Measurements from ENCODE around the gene PASK.

The PASK gene

DNA sequence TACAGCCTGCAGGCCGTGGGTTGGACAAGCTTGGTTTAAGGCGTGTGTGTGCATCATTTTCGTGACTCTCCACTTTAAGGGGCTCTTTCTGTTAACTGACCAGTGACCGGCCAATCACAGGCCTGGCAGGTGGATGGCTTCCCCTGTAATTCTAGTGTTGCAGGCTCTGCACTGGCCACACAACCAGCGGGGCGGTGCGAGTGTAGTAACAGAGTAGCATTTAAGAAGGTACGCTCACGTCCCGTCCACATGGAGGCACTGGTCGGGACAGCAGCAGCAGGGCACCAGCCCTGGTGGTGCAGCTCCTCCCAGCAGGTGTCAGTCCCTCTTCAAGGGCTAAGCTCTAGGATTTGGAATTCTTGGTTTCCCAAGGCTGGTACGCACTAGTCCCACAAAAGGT is 31.2 kb upstream of the PASK start:
- DNase-seq (ENCODE audit: low read depth, low spot score), result no peak

DNA sequence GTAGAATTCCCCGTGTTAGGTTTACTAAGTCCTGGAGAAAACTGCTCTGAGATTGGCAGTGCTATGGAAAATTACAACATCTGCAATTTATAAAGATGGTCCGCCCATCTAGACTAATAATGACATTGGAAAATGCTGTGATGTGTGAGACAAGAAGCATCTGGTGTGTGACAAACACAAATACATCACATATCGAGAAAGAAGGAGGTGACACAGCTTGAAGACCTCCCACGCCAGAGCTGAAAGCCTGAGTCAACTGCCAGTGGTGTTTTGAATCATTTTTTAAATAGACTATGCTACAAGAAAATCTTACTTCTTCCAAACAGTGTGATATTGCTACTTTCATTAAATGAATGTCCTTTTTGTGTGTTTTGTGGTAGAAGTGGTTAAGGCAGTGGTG is 30.6 kb upstream of the PASK start:
- no peak for DNase-seq (ENCODE audit: low read depth, low spot score)

DNA sequence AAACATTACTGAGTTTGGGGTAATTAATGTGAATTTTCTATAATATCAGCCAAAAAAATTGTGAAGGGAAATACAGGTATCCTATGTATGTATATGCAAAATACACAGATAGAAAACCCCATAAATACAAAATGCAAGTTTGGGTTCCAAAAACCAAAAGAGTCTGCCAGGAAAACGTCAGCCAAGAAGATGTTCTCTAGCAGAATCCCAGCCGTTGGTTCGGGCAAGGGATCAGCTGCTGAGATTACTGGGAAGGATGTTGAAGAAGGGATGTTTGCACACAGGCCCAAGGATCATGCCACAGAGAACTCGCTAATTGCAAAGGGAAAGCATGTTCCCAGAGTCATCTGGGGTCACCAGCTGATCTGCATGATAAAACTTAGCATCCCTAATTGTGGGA is 29.7 kb upstream of the PASK start:
- no peak for DNase-seq (ENCODE audit: low read depth, low spot score)

- no peak for DNase-seq (ENCODE audit: low read depth, low spot score)
These were observed 28.5 kb upstream of the PASK start for GRCh38 chr2:241177526-241178334.

GRCh38 chr2:241173557-241173956 is 24.3 kb upstream of the PASK start:
- DNase-seq (ENCODE audit: low read depth, low spot score), result no peak

- DNase-seq (ENCODE audit: low read depth, low spot score), result no peak
These were observed 19.1 kb upstream of the PASK start for GRCh38 chr2:241168366-241168765.

- no peak for DNase-seq (ENCODE audit: low read depth, low spot score)
These were observed 14.4 kb upstream of the PASK start for GRCh38 chr2:241163601-241164118.

DNA sequence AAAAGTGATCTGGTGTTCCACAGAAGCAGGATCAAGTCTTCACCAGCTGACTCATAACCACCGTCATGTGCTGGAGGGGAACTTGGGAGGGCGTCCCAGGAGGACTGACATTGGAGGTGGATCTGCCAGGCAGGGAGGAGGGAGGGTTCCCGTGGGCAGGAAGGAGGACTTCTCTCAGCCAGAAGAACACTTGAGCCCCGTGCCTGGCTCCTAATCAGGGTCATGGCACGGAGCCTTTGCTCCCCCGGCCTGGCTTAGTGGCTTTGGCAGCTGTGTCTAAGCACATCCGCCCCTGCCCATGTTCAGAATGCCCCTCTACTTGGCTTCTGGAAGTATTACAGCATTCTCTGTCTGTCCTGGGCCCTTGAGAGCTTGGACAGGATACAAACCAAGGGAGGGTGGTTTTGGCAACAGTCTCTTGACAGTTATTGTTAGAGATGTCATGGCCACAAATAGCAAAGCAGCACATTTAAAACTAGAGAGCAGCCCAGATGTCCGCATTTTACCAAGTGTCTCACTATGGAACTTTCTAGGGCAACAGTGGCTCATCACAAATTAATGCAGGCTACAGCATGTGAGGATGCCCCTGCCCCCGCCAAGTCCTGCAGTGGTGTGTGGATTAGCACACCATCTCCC is 12.5 kb upstream of the PASK start:
- DNase-seq (ENCODE audit: low read depth, low spot score), result no peak

- DNase-seq (ENCODE audit: low read depth, low spot score), result no peak
These were observed 11.0 kb upstream of the PASK start for GRCh38 chr2:241160318-241160717.

DNA sequence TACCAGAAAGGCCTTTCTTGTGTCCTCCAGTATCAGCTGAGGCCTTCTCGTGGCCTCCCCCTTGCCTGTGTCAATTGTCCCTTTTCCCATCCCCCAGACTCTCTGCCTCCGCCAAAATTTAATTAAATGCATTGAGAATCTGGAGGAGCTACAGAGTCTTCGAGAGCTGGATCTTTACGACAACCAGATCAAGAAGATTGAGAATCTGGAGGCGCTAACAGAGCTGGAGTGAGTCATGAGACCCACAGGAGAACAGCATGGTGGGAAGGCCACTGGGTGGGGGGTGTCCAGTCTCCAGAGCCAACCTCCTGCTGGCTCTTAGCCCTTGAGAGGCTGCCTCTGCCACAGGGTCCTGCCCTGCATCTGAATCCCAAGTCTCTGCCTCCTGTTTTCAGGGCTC is 9.8 kb upstream of the PASK start:
- DNase-seq (ENCODE audit: low read depth, low spot score), result no peak

DNA sequence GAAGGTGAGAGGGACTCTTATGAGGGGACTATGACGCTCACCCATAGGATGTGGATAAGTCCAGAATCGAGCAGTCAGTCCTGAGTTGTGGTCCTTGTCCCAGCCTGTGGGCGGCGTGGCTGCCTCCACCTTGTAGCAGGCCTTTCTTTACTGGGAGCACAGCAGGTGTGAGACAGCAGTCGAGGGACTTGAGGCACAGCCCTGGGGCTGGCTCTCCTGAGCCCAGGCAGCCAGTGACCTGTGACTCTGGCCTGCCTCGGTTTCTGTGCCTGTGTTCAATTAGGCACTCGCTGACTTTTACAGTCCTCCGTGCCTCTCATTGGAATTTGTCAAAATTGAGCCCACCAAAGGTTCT is 9.3 kb upstream of the PASK start:
- DNase-seq (ENCODE audit: low read depth, low spot score), result no peak

DNA sequence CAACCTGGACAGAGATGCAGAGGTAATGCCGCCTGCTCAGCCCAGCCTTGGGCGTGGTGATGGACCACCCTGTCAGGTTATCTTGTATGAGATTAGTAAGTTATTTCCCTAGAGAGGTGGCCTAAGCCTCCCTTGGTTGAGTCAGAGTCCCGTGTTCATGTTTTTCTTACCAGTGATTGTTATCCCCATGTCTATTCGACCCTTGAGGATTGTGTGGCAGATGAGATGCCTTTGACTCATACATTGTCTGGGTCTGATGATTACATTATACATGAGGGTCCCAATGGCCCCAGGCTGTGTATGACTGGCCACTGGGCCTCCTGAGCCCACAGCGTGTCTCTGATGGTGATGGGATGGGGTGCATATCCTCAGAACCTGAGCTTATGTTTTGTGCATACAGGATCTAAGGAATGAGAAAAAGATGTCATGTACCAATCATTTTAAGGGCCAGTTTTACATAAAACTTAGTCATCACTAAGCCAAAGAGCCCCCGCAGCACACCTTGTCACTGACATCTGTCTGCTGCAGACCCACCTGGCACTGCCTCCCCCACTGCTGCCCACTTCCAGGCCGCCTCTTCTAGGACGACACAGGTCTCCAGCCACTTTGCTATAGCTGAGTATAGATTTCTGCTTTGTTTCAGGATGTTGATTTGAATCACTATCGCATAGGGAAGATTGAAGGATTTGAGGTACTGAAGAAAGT is 8.7 kb upstream of the PASK start:
- no peak for DNase-seq (ENCODE audit: low read depth, low spot score)

DNA sequence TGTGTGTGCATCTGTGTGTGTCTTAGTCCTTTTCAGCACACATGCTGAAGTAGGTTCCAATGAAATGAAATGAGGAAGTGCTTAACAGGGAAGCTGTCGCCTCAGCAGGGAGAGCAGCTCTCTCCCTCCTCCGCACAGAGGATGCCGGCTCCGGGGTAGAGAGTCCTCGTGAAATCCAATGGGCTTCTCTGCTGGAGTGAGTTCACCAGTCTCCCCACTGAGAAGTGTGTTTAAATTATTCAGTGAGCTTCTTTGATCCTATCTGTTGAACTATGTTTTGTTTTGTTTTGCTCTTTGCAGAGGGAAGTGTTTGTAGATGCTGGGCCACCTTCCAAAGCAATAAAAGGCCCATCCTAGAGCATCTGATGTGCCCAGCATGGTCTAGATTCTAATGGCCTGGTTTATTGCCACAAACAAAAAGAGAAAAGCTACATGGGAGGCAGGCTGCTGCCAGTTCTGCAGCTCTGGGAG is 7.7 kb upstream of the PASK start:
- no peak for DNase-seq (ENCODE audit: low read depth, low spot score)

DNA sequence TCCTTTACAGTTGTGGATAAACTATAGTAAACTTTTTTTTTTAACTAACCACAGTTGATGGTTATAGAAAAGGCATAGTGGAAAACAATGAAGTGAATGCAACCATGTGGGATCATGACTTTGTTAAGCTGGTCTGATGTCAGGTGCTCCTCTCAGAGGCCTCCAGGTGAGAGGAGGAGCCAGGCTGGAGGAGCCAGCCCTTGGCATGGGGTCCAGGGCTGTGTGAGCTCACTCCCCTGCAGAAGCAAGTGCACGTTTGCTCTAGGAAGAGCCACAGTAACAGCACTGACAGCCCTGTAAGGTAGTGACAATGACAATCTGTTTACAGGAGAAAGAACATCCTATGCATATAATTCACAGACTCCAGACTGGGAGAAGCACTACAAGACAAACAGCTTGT is 6.7 kb upstream of the PASK start:
- DNase-seq (ENCODE audit: low read depth, low spot score), result no peak

DNA sequence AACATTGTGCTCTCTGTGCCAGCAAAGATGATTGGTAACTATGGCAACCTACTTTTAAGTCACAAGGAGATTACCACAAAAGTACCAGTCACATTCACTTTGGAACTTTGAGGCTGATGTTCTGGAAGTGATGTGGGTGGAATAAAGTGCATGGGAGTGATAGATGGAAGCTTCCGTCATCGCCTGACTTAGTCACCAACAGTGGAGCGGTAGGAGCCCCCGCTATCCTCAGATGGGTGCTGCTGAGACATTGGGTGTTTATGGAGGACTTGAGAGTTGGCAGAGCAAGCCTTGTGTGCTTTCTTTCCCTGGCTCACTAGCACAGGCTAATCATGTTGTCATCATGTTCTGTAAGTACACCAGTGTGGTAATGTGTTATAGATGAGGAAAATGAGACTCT is 5.6 kb upstream of the PASK start:
- DNase-seq (ENCODE audit: low read depth, low spot score), result no peak

- no peak for DNase-seq (ENCODE audit: low read depth, low spot score)
These were observed 4.3 kb upstream of the PASK start for GRCh38 chr2:241153616-241154015.

- no peak for DNase-seq (ENCODE audit: low read depth, low spot score)
These were observed 2.8 kb upstream of the PASK start for GRCh38 chr2:241151934-241152660.

GRCh38 chr2:241150660-241151530 is 1.6 kb upstream of the PASK start:
- no peak for DNase-seq (ENCODE audit: low read depth, low spot score)

DNA sequence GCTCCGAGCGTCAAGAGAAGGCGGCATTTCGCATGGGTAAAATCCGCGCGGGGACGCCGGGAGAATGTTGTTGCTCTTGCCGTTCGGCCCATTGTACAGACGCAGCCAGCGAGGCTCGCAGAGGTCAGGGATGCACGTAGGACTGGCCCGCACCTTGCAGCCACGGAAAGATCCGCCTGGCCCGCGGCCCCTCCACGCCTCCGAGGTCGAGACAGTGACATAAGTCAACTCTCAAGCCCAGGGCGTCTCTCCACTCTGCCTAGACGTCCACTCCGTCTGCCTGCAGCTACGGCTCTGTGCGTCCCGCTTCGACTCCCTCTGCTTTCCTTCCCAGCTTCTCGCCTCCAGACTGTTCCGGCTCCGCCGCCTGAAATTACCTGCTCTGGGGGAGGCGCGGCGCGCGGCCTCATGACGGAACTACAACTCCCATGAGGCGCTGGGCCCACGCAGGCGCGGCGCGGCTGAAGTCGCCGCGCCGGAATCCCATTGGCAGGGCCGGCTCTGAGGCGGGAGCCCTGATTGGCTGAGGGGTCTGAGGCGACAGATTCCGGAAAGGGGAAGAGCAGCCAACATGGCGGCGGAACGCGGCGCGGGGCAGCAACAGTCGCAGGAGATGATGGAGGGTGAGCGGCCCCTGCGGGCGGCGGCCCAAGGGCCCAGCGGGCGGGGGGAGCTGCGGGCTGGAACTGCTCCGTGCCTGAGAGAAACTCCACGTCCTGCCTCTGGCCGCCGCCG is 820 bp upstream of the PASK start, which contains the start of gene PPP1R7:
PPP1R7 (plus strand) TSS at position 543 of the 735 bp plus-strand sequence; CDS start at position 572, 29 bp downstream.
- peak; percentile 91 for DNase-seq (ENCODE audit: low read depth, low spot score)

- no peak for DNase-seq (ENCODE audit: low read depth, low spot score)
These were observed 328 bp upstream of the PASK start for GRCh38 chr2:241149675-241149924.

All from activated CD4-positive, CD25-positive, alpha-beta regulatory T cell treated with anti-CD3 and anti-CD28 coated beads, Interleukin-2, amount 50 U/mL, for 16 hours (primary cell).